ENCODE results near the gene CLASRP.

The CLASRP gene

GRCh38 chr19:45003485-45003884, 35.4 kb upstream of the CLASRP start:
- Histone ChIP-seq H3K27me3 (no peaks in the 10 kb centered on the region), H3K36me3 (peaks cover 8% of the 10 kb centered on the region), H3K27ac (no peak overlapping the region), H3K4me3 (ENCODE audit: low read depth in 1 of 2, low read length in 1 of 2) (no peak overlapping the region), H3K4me1 (ENCODE audit: control insufficient read depth in 1 of 2, insufficient read depth in 1 of 2, low read depth in 1 of 2, low read length in 1 of 2) (peaks cover 10 to 13% of the 10 kb centered on the region in 2 experiments), H3K9me3 (no peaks in the 10 kb centered on the region)
- no peak for TF ChIP-seq CTCF (IDR thresholded peaks at IDR 0.05)

DNA sequence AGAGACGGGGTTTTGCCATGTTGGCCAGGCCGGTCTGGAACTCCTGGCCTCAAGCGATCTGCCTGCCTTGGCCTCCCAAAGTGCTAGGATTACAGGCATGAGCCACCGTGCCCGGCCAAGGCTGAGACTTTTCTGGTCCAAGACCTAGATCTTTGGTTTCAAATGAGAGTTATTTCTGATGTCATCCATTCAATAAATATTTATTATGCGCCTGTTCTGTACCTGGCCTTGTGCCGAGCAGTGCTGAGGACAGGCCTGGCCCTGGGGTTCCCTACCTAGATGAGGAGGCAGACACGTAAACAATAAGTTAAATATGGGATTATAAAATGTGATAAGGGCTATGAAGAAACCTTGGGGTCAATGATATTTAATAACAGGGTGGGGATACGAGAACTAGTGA, 33.1 kb upstream of the CLASRP start:
- Histone ChIP-seq H3K4me1 (ENCODE audit: control insufficient read depth in 1 of 2, insufficient read depth in 1 of 2, low read depth in 1 of 2, low read length in 1 of 2) (peaks cover 8 to 11% of the 10 kb centered on the region in 2 experiments), H3K27me3 (no peaks in the 10 kb centered on the region), H3K9me3 (no peaks in the 10 kb centered on the region), H3K36me3 (peaks cover 8% of the 10 kb centered on the region), H3K27ac (no peak overlapping the region), H3K4me3 (ENCODE audit: low read depth in 1 of 2, low read length in 1 of 2) (no peak overlapping the region)
- TF ChIP-seq CTCF (IDR thresholded peaks at IDR 0.05): no peak

DNA sequence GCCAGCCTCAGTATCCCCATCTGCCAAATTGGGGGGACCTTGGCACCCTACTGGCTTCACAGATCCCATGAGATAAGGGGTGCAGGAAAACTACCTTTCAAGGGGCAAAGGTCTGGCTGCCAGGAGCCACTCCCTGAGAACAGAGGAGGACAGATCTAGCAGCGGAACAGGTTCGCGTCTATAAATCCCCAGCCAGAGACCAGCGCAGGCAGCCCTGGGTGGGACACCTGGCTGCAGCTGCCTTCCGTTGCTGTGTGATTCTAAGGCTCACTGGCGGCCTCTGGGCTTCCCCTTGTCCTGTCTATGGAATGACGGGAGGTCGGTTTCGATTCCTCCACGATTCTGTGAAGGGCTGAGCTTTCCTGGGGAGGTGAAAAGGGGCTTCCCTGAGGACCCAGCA, 30.3 kb upstream of the CLASRP start:
- no peak overlapping the region for H3K27ac ChIP-seq
- no peaks in the 10 kb centered on the region for H3K9me3 ChIP-seq
- no peak overlapping the region for H3K4me3 ChIP-seq (ENCODE audit: low read depth in 1 of 2, low read length in 1 of 2)
- no peak for TF ChIP-seq CTCF (IDR thresholded peaks at IDR 0.05)
- H3K4me1 ChIP-seq (ENCODE audit: control insufficient read depth in 1 of 2, insufficient read depth in 1 of 2, low read depth in 1 of 2, low read length in 1 of 2): no peaks in the 10 kb centered on the region
- H3K27me3 ChIP-seq: no peaks in the 10 kb centered on the region
- peaks cover 15% of the 10 kb centered on the region for H3K36me3 ChIP-seq

GRCh38 chr19:45009625-45010255, 29.1 kb upstream of the CLASRP start:
- Histone ChIP-seq H3K4me3 (ENCODE audit: low read depth in 1 of 2, low read length in 1 of 2) (no peak overlapping the region), H3K9me3 (no peaks in the 10 kb centered on the region), H3K36me3 (peaks cover 15% of the 10 kb centered on the region), H3K27me3 (no peaks in the 10 kb centered on the region), H3K27ac (no peak overlapping the region), H3K4me1 (ENCODE audit: control insufficient read depth in 1 of 2, insufficient read depth in 1 of 2, low read depth in 1 of 2, low read length in 1 of 2) (no peaks in the 10 kb centered on the region)
- TF ChIP-seq CTCF (IDR thresholded peaks at IDR 0.05): no peak

DNA sequence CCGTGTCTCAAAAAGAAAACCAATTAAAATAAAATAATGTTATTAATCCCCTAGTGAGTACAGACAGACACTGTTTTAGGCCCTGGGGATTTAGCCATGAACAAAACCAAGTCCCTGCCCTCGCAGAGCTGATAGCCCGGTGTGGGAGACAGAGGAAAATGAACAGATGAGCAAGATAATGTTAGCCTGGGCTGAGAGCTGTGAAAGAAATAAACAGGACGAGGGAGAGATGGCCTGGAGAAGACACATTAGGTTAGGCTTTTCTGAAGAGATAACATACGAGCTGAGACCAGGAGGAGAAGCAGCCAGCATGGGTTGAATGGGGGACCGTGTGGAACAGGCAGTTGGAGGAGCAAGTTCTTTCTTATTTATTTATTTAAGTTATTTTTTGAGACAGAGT, 28.5 kb upstream of the CLASRP start:
- TF ChIP-seq CTCF (IDR thresholded peaks at IDR 0.05): no peak
- Histone ChIP-seq H3K27ac (no peak overlapping the region), H3K36me3 (peaks cover 15% of the 10 kb centered on the region), H3K27me3 (no peaks in the 10 kb centered on the region), H3K4me1 (ENCODE audit: control insufficient read depth in 1 of 2, insufficient read depth in 1 of 2, low read depth in 1 of 2, low read length in 1 of 2) (no peaks in the 10 kb centered on the region), H3K9me3 (no peaks in the 10 kb centered on the region), H3K4me3 (ENCODE audit: low read depth in 1 of 2, low read length in 1 of 2) (no peak overlapping the region)
